Activated T-helper 1 cell treated with Interleukin-2 at 50 U/mL for 16 hours (primary cell): ENCODE results near the gene GLRX.

Experiments used
- DNase-seq: peaks from one replicate; pipeline ENCODE4 v3.0.0-alpha.2; 2020; ENCODE audit warnings: low read depth

Gene GLRX

GRCh38 chr5:95808686-95809413, 13.7 kb downstream of the GLRX start:
- peak; percentile 66 for DNase-seq

GRCh38 chr5:95808013-95808685, 14.4 kb downstream of the GLRX start:
- DNase-seq = no peak

GRCh38 chr5:95806687-95807086, 15.8 kb downstream of the GLRX start:
- no peak for DNase-seq

GRCh38 chr5:95804736-95805539, 17.6 kb downstream of the GLRX start:
- DNase-seq = no peak

- no peak for DNase-seq
Observed at GRCh38 chr5:95803271-95804148, 19.0 kb downstream of the GLRX start.

GRCh38 chr5:95801961-95802360, 20.6 kb downstream of the GLRX start:
- DNase-seq = no peak

- no peak for DNase-seq
Observed at GRCh38 chr5:95801532-95801931, 21.0 kb downstream of the GLRX start.

GRCh38 chr5:95800553-95800952, 22.0 kb downstream of the GLRX start:
- no peak for DNase-seq

- DNase-seq = no peak
Observed at GRCh38 chr5:95799191-95799835, 23.2 kb downstream of the GLRX start.

GRCh38 chr5:95798545-95798944, 24.0 kb downstream of the GLRX start:
- DNase-seq = no peak

- no peak for DNase-seq
Observed at GRCh38 chr5:95798048-95798447, 24.5 kb downstream of the GLRX start.

- DNase-seq = no peak
Observed at GRCh38 chr5:95797301-95797700, 25.2 kb downstream of the GLRX start.

GRCh38 chr5:95794070-95794516, 28.4 kb downstream of the GLRX start:
- no peak for DNase-seq

- DNase-seq = no peak
Observed at GRCh38 chr5:95791751-95792150, 30.8 kb downstream of the GLRX start.

GRCh38 chr5:95788493-95788892, 34.0 kb downstream of the GLRX start:
- DNase-seq = no peak

- DNase-seq = no peak
Observed at GRCh38 chr5:95786821-95787418, 35.6 kb downstream of the GLRX start.

- DNase-seq = no peak
Observed at GRCh38 chr5:95784514-95785302, 37.8 kb downstream of the GLRX start.

- no peak for DNase-seq
Observed at GRCh38 chr5:95783661-95784060, 38.9 kb downstream of the GLRX start.

- DNase-seq = no peak
Observed at GRCh38 chr5:95782181-95782580, 40.3 kb downstream of the GLRX start.

- DNase-seq = peak; percentile 48
Observed at GRCh38 chr5:95781101-95781583, 41.4 kb downstream of the GLRX start.
